H1 (cell line): ENCODE measurements around the gene ADM5. TPM values are rescaled to one million over a fixed set of nuclear protein-coding genes. Genes with fewer than 3 reads are reported as not detected.

Experiments
- ATF2 ChIP-seq: IDR thresholded peaks from 2 replicates; pipeline ENCODE4 v1.6.1; 2012; ENCODE audit warnings: low read length, inconsistent platforms
- CHD7 ChIP-seq: fragments of 300-600 bp; sonication (generic); IDR thresholded peaks from 2 replicates; pipeline ENCODE4 v1.7.1; 2012; ENCODE audit warnings: low read length, moderate library complexity, mild to moderate bottlenecking, inconsistent platforms; ENCODE audit not compliant: insufficient replicate concordance
- polyA plus RNA-seq, 7 experiments: library from polyadenylated mRNA; depleted of rRNA in 3 of 7; stranded (reverse) in 5 of 7; unstranded in 2 of 7; fragments of >200 nt in 5 of 7; fragments of 200-250 nt in 2 of 7; gene quantifications; 1 replicate in 5 of 7; 2 replicates in 1 of 7; 4 replicates in 1 of 7; pipeline versions ENCODE4 v1.2.1 to v1.2.3, GENCODE V29; 2011 to 2013; ENCODE audit warnings: missing spikeins in 2 of 7, mixed read lengths in 2 of 7
- total RNA-seq: library from RNA; stranded (reverse); fragmentation: NEBNext Ultra II Directional; extraction: Animal tissue kit (Norgen Biotek cat#: 25700); gene quantifications from 2 replicates; pipeline ENCODE4 v1.2.1, GENCODE V29; 2021

Gene ADM5
- total and polyA plus RNA-seq, 2 of the 8 experiments (the other 6 are each of a cell fraction or from before 2014, with no cell fraction given), result 2.5 to 2.6 TPM

DNA sequence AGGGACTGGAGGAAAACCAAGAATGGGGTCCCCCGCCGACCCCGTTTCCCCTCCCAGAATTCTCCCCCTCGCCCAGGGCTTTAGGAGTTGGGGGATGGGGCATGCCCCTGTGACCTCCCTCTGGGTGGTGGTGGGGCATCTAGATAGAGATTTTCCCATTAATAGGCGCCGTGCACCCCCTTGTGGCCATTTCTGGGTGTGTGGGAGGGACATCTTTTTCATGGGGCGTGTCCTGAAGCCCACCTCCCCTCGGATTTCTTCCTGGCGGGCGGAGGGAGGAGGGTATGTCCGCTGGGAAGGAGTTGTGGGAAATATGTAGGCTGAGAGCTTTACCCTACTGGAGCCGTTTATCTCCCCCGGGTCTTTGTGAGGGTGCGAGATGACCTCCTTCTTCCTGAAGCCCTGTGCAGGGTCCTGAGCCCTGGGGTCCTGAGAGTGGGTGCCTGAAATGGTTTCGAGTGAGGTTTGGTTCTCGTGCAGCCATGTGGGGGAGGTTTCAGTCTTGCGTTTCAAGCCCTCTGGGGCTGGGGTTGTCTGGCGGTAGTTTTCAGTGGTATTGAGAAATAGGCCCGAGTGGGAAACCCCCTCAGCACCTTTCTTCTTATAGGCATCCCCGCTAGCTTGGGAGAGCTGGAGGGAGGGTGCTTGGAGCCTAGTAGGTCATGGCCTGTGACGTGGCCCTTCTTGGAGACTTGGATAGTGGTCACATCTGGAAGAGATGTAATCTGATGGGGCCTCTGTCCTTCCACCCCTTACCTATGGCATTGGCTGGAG, 11.3 kb upstream of the ADM5 start (continued):
- TF ChIP-seq CHD7 (no peak), ATF2 (no peak; the same call in 1 of the 2 replicates)
